DMS114 treated with DMSO at 0.1 percent for 48 hours (cell line): ENCODE results near the gene FAS.

Experiments used
- DNase-seq: peaks from one replicate; lab custom pipeline; 2025; ENCODE audit not compliant: unreplicated experiment; lab: John Stamatoyannopoulos, UW

The FAS gene

GRCh38 chr10:88971221-88972061 lies 19.2 kb upstream of the FAS start:
- DNase-seq, result no peak

GRCh38 chr10:88974012-88974411 lies 16.6 kb upstream of the FAS start:
- DNase-seq, result no peak

- no peak for DNase-seq
Measured at GRCh38 chr10:88974446-88975376, 15.9 kb upstream of the FAS start.

- DNase-seq, result no peak
Measured at GRCh38 chr10:88975377-88975720, 15.2 kb upstream of the FAS start.

- DNase-seq, result no peak
Measured at GRCh38 chr10:88978463-88978862, 12.1 kb upstream of the FAS start.

- DNase-seq, result no peak
Measured at GRCh38 chr10:88979153-88979562, 11.4 kb upstream of the FAS start.

- no peak for DNase-seq
Measured at GRCh38 chr10:88979603-88980002, 11.0 kb upstream of the FAS start.

GRCh38 chr10:88980247-88980646 lies 10.4 kb upstream of the FAS start:
- no peak for DNase-seq

GRCh38 chr10:88980800-88981199 lies 9.8 kb upstream of the FAS start:
- no peak for DNase-seq

GRCh38 chr10:88981435-88981834 lies 9.2 kb upstream of the FAS start:
- no peak for DNase-seq

GRCh38 chr10:88982366-88982765 lies 8.2 kb upstream of the FAS start:
- no peak for DNase-seq

GRCh38 chr10:88983206-88983605 lies 7.4 kb upstream of the FAS start:
- DNase-seq, result no peak

- DNase-seq, result no peak
Measured at GRCh38 chr10:88983939-88984338, 6.7 kb upstream of the FAS start.

GRCh38 chr10:88984525-88984924 lies 6.1 kb upstream of the FAS start:
- DNase-seq, result no peak

GRCh38 chr10:88986549-88987242 lies 3.9 kb upstream of the FAS start:
- no peak for DNase-seq

GRCh38 chr10:88987243-88987725 lies 3.3 kb upstream of the FAS start:
- DNase-seq, result no peak

GRCh38 chr10:88987840-88988239 lies 2.8 kb upstream of the FAS start:
- DNase-seq, result no peak

- no peak for DNase-seq
Measured at GRCh38 chr10:88989423-88989822, 1.2 kb upstream of the FAS start.

GRCh38 chr10:88989824-88990383 lies 694 bp upstream of the FAS start:
- DNase-seq, result no peak

GRCh38 chr10:88991161-88991898 lies 732 bp downstream of the FAS start:
- peak; percentile 18 for DNase-seq
